Skeletal muscle tissue (tissue), 4 donors: ENCODE results near the gene ZBTB16. TPM values are rescaled to one million over a fixed set of nuclear protein-coding genes. Genes with fewer than 3 reads are reported as not detected.
A peak's percentile ranks its signal among the peaks of the same experiment; 100 is the strongest.

Experiments
- H3K27ac ChIP-seq: one replicate; pipeline ENCODE4 v1.7.0; 2013; ENCODE audit warnings: mild to moderate bottlenecking, low read depth, low read length, inconsistent platforms
- H3K27me3 ChIP-seq, 3 donors: one replicate each; pipeline ENCODE4 v1.7.0; 2013; ENCODE audit warnings: low read length in 3 of 3; ENCODE audit not compliant: control insufficient read depth in 3 of 3, insufficient read depth in 3 of 3
- H3K36me3 ChIP-seq, 3 donors: one replicate each; pipeline ENCODE4 v1.7.0; 2013; ENCODE audit warnings: low read length in 3 of 3; ENCODE audit not compliant: control insufficient read depth in 3 of 3, insufficient read depth in 3 of 3
- H3K4me1 ChIP-seq, 3 donors: one replicate each; pipeline ENCODE4 v1.7.0; 2013; ENCODE audit warnings: low read length in 3 of 3, mild to moderate bottlenecking in 3 of 3; ENCODE audit not compliant: control insufficient read depth in 3 of 3, insufficient read depth in 3 of 3
- H3K4me3 ChIP-seq, 3 donors: one replicate each; pipeline ENCODE4 v1.7.0; 2013; ENCODE audit warnings: low read length in 3 of 3
- H3K9ac ChIP-seq, 3 donors: one replicate each; pipeline ENCODE4 v1.7.0; 2013; ENCODE audit warnings: low read length in 3 of 3, mild to moderate bottlenecking in 3 of 3, moderate library complexity in 2 of 3, low read depth in 1 of 3
- H3K9me3 ChIP-seq, 3 donors: one replicate each; pipeline ENCODE4 v1.7.0; 2013; ENCODE audit warnings: low read length in 3 of 3; ENCODE audit not compliant: control insufficient read depth in 3 of 3
- total RNA-seq: library from RNA; depleted of rRNA; stranded (reverse); fragments of >200 nt; gene quantifications from one replicate; pipeline ENCODE4 v1.2.3, GENCODE V29; 2014
- donor health status: Osteomylitis.

Gene ZBTB16
- total RNA-seq, 1 donor from 2014 or later = 6.8 TPM

DNA sequence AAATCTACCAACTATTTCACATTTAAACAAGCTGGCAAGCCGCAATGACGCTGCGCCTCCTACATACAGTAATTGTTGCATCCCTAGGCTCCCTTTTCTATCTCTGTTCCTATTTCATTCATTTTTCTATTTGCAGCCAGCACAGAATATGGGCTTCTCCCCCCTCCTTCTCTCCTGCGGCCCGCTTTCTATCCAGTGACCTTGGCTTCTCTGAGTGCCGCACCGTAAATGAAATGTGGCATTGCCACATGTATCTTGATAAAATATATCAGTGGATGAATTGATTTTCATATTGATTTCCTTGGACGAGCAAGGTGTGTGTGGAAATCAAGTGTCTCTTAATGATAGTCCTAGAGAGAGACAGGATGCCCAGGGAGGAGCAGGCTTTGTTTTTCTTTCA lies 70.2 kb downstream of the ZBTB16 start:
- peak overlapping the region; percentile 84 for H3K27ac ChIP-seq
- peaks cover 97 to 100% (median 99%) of the 10 kb centered on the region in 3 donors for H3K4me1 ChIP-seq
- H3K4me3 ChIP-seq = peak overlapping the region; percentile 42 to 57 (median 48)
- H3K9ac ChIP-seq = peak overlapping the region; percentile 62 to 82 (median 69)
- H3K36me3 ChIP-seq = peaks cover 5 to 9% (median 7%) of the 10 kb centered on the region in 3 donors
- H3K9me3 ChIP-seq = no peaks in the 10 kb centered on the region
- no peaks in the 10 kb centered on the region for H3K27me3 ChIP-seq

DNA sequence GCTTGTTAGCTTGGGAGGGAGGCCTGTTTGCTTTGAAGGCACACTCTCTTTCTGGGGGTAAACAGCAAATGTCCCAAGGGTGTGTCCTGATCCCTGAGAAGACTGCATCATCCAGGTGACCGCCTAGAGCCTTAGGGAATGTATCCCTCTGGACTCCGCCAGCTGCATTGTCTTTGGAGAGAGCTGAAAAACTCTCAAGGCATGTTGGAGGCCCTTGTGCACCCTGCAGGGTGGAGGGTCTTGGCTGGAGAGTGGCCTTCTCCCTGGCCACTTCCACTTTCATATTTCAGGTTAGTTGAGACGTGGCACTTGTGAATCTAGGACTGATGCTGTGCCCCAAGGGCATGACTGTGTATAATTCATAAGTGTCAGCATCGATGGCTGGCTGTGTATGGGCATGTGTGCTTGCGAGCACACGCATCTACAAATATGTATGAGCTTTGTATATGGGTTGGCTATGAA lies 70.6 kb downstream of the ZBTB16 start:
- Histone ChIP-seq H3K9me3 (no peaks in the 10 kb centered on the region), H3K36me3 (peaks cover 5 to 9% (median 7%) of the 10 kb centered on the region in 3 donors), H3K4me3 (peak overlapping the region; percentile 42 to 57 (median 48)), H3K4me1 (peaks cover 96 to 100% (median 99%) of the 10 kb centered on the region in 3 donors), H3K9ac (peak overlapping the region; percentile 62 to 82 (median 69)), H3K27ac (peak overlapping the region; percentile 84), H3K27me3 (no peaks in the 10 kb centered on the region)

DNA sequence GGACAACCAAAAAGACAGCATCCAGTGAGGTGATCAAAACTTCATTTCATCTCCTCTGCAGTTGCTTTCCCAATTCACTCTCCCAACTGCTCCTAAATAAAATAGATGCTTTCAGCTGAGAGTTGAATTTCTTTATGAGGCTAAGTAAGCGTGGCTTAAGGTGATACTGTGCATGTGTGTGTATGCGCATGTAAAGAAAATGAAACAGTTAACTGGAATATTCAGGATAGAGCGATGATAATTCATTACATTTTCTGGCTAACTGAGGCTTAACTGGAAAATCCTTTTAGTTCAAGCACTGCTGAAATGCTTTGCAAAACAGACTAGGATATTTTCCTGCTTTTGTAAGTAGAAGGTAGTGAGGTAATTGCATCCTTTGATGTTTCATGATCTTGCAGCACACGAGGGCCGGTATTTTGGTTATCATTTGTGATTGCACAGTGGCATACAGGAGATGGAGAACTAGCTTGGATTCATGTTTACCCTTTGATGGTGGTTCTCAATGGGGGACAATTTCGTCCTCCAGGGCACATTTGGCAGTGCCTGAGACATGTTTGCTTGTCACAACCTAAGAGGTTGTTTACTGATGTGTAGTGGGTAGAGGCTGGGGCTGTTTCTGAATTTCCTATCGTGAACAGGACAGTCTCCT lies 71.2 kb downstream of the ZBTB16 start:
- Histone ChIP-seq H3K36me3 (peaks cover 5 to 7% (median 6%) of the 10 kb centered on the region in 3 donors), H3K9ac (peak overlapping the region in 2 of 3 donors; percentile 41 to 82), H3K27me3 (no peaks in the 10 kb centered on the region), H3K4me3 (peak overlapping the region in 1 of 3 donors; percentile 42), H3K27ac (peak overlapping the region; percentile 84), H3K9me3 (no peaks in the 10 kb centered on the region), H3K4me1 (peaks cover 96 to 100% (median 99%) of the 10 kb centered on the region in 3 donors)

DNA sequence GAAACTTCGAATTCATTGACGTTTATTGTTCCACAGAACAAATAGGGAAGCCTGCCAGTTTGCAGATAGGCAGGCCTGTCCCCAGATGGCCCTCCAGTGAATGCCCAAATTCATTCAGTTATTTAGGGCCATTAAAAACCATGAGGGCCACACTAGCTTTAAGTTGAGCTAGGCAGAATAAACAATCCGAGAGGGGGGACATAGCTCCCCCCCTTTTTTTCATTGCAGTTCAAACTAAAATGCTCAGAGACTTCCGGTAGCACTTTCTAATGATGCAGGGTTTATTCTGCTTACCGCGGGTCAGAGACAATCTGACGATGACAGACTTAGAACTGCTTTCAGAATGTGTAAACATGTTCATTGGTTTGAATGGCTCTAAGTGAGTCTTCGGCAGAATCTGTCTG lies 72.0 kb downstream of the ZBTB16 start:
- H3K27ac ChIP-seq = peak overlapping the region; percentile 84
- peaks cover 96 to 100% (median 99%) of the 10 kb centered on the region in 3 donors for H3K4me1 ChIP-seq

DNA sequence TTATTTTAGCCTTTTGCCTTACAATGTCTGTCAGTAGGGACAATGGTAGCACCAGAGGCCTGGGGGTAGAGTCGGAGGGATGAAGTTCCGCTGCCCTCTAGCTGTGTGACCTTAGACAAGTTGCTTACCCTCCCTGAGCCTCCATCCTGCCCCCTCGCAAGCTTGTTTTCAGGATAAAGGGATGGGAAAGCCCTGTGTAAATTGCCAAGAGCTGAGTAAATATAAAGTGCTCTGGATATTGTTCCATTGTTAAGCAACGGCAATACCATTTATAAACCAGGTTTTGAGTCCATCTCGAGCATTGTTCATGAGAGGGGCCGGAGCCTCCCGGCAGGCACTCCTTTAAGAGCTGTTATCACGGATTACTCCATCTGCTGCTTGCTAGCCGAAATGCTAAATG lies 72.9 kb downstream of the ZBTB16 start:
- H3K9ac ChIP-seq = peak overlapping the region; percentile 7 to 68 (median 39)
- peak overlapping the region; percentile 84 for H3K27ac ChIP-seq
- peak overlapping the region; percentile 3 to 26 (median 16) for H3K4me3 ChIP-seq
- peaks cover 97 to 100% (median 99%) of the 10 kb centered on the region in 3 donors for H3K4me1 ChIP-seq
- peaks cover 0 to 3% (median 0%) of the 10 kb centered on the region in 3 donors for H3K36me3 ChIP-seq
- H3K27me3 ChIP-seq = no peaks in the 10 kb centered on the region
- no peaks in the 10 kb centered on the region for H3K9me3 ChIP-seq

More for the DNA sequence above, 72.0 kb downstream of the ZBTB16 start:
- Histone ChIP-seq H3K4me3 (no peak overlapping the region), H3K27me3 (no peaks in the 10 kb centered on the region), H3K36me3 (peaks cover 2 to 5% (median 5%) of the 10 kb centered on the region in 3 donors), H3K9ac (peak overlapping the region in 2 of 3 donors; percentile 41 to 68), H3K9me3 (no peaks in the 10 kb centered on the region)

DNA sequence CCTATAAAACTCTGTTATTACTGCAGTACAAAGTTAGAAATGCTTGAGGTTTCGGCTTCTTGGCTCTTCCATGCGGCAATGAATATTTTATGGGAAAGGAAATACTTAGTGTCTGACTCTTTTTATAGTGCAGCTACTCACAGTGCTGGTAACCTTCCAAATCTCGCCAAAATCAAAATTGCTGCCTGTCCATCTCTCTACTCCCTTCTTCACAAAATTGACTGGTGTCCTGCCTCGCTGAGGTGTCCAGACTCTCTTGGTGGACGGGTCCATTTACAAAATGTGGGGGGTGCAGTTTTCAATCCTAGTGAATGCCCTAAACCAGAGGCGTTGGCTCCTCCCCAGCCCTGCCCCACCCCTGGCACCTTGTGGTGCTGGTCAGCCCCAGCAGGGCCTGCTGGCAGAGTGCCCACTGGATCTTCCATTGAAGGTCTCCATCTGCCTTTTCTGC lies 73.5 kb downstream of the ZBTB16 start:
- Histone ChIP-seq H3K27ac (peak overlapping the region; percentile 84), H3K27me3 (no peaks in the 10 kb centered on the region), H3K36me3 (peaks cover 0 to 3% (median 0%) of the 10 kb centered on the region in 3 donors), H3K9me3 (no peaks in the 10 kb centered on the region), H3K4me1 (peaks cover 97 to 100% (median 99%) of the 10 kb centered on the region in 3 donors), H3K4me3 (peak overlapping the region in 2 of 3 donors; percentile 1 to 40), H3K9ac (peak overlapping the region in 2 of 3 donors; percentile 39 to 68)

DNA sequence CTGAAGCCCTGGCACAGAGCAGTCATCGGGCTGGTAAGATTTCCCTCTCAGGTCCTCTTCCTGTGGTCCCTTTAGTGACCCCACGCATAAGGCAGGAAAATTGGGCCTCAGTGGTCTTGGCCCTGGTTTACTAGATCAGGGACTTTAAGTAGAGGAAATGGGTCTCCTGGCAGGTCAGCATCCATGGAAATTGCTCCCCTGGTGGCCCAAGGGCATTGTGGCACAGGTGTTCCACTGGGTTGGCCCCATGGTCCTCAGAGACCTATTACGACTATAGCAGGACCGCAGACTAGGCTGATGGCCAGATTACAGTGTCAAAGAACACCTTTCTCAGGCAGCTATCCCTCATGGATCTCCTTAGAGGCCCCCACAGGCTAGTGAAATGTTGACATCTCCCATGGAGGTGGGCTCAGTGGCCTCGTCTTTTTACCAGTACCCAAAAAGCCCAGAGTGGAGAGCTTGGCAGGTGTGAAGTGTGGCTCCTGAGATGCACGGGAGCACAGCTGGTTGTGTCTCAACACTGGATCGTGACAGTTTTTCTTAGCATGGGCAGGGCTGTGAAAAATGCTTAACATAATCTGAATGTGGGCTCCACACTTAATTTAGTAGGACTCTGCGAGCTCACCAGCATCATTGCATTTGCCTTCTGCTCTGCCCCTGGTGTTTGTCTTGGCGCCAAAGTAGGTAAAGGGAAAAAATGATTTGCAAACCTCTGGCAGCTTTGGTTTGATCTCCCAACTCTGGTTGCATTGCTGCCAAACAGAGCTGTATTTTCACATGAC lies 74.2 kb downstream of the ZBTB16 start:
- peak overlapping the region in 1 of 3 donors; percentile 42 for H3K9ac ChIP-seq
- H3K27ac ChIP-seq = peak overlapping the region; percentile 84
- H3K27me3 ChIP-seq = no peaks in the 10 kb centered on the region
- no peaks in the 10 kb centered on the region for H3K9me3 ChIP-seq
- peak overlapping the region in 1 of 3 donors; percentile 3 for H3K4me3 ChIP-seq
- peaks cover 94 to 97% (median 96%) of the 10 kb centered on the region in 3 donors for H3K4me1 ChIP-seq
- peaks cover 0 to 3% (median 0%) of the 10 kb centered on the region in 3 donors for H3K36me3 ChIP-seq

DNA sequence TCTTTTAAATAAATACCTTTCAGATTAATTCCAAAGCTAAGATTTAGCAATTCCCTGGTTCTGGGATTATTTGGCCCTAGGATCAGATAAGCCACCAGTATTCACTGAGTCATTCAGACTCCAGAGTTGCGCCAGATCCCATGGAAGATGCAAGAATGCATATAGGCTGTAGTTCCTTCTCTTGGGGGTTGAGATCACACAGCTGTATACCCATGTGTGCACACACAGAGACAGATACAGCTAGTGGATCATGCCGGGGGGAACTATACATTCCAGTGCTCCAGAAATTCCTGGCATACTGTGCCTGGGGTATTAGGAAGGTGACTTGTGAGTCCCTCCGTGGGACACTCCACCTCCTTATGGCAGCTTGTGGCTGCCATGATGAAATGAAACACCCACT lies 75.4 kb downstream of the ZBTB16 start:
- Histone ChIP-seq H3K9me3 (no peaks in the 10 kb centered on the region), H3K27me3 (no peaks in the 10 kb centered on the region), H3K4me3 (no peak overlapping the region), H3K4me1 (peaks cover 94 to 97% (median 97%) of the 10 kb centered on the region in 3 donors), H3K9ac (no peak overlapping the region), H3K27ac (peak overlapping the region; percentile 84), H3K36me3 (peaks cover 0 to 3% (median 0%) of the 10 kb centered on the region in 3 donors)

DNA sequence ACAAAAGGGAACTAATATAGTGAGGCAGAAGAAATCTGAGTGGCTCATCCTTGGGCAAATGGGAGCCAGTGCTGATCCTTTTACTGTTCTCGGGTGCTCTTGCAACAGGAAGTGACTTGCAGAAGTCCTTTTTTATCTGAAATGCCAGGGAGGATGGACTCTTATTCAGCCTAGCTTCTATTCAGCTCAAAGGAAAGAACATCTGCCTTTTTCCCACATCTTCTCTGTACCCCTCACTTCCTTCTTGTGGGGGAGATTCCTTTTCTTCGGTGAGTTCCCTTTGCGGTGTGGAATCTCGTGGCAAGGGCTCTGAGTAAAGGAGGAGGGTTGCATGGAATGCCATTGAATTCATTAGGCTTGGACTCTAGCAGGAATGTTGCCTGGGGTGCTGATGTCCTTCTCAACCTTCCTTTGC lies 76.2 kb downstream of the ZBTB16 start:
- no peaks in the 10 kb centered on the region for H3K9me3 ChIP-seq
- H3K36me3 ChIP-seq = peaks cover 0 to 3% (median 0%) of the 10 kb centered on the region in 3 donors
- H3K9ac ChIP-seq = peak overlapping the region in 1 of 3 donors; percentile 25
- peaks cover 94 to 97% (median 97%) of the 10 kb centered on the region in 3 donors for H3K4me1 ChIP-seq
- no peak overlapping the region for H3K4me3 ChIP-seq
- peak overlapping the region; percentile 84 for H3K27ac ChIP-seq
- H3K27me3 ChIP-seq = no peaks in the 10 kb centered on the region
